ENCODE measurements around the gene SH2D1B.

DNA sequence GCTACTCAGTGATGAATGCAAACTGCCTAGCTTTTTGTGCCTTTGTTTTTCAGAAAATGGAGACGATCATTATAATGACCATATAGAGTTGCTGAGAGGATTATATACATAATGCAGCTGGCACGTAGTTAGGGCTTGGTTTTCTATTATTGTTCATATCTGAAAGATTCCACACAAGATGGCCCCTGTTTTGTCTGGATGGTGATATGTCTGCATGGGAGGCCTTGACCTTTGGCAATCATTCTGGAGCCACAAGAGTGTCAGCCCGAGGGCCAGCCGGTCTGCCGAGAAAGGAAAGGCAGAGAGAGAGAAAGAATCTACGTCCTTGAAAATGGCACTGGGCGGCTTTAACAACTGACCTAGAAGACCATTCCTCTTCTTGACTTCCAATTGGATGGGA lies 5.7 kb upstream of the SH2D1B start:
- TF ChIP-seq, protein P1, sequence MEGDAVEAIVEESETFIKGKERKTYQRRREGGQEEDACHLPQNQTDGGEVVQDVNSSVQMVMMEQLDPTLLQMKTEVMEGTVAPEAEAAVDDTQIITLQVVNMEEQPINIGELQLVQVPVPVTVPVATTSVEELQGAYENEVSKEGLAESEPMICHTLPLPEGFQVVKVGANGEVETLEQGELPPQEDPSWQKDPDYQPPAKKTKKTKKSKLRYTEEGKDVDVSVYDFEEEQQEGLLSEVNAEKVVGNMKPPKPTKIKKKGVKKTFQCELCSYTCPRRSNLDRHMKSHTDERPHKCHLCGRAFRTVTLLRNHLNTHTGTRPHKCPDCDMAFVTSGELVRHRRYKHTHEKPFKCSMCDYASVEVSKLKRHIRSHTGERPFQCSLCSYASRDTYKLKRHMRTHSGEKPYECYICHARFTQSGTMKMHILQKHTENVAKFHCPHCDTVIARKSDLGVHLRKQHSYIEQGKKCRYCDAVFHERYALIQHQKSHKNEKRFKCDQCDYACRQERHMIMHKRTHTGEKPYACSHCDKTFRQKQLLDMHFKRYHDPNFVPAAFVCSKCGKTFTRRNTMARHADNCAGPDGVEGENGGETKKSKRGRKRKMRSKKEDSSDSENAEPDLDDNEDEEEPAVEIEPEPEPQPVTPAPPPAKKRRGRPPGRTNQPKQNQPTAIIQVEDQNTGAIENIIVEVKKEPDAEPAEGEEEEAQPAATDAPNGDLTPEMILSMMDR (IDR thresholded peaks at IDR 0.05): no peak
- no peak for TF ChIP-seq POLR2A (IDR thresholded peaks at IDR 0.05)
